Dedifferentiated amniotic fluid mesenchymal stem cell (primary cell): Measurements from ENCODE around the gene CLDN9.

Source experiments
- DNase-seq: peaks from one replicate; pipeline ENCODE4 v3.0.0-alpha.2; 2016; ENCODE audit errors: extremely low spot score

Gene CLDN9

GRCh38 chr16:2974319-2975056 lies 38.2 kb upstream of the CLDN9 start:
- DNase-seq = no peak

- no peak for DNase-seq
These were observed 37.4 kb upstream of the CLDN9 start for GRCh38 chr16:2975161-2975795.

DNA sequence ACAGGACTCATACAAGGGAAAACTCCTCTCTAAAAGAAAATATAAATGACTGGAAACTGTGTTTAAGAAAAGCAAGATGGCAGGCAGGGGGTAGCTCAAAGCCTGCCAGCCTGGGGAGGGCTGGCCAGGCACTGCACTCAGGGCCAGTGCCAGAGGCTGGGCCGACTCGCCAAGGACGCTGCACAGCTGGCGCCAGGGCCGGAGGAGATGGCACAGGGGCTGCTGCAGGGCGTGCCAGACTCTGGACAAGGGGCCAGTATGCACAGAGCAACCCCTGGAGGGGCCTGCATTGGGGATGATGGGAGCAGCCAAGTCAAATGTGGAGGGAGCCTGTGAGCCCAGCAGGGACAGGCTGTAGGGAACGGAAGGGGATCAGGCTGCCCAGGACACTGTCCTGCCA lies 36.5 kb upstream of the CLDN9 start:
- DNase-seq = no peak

DNA sequence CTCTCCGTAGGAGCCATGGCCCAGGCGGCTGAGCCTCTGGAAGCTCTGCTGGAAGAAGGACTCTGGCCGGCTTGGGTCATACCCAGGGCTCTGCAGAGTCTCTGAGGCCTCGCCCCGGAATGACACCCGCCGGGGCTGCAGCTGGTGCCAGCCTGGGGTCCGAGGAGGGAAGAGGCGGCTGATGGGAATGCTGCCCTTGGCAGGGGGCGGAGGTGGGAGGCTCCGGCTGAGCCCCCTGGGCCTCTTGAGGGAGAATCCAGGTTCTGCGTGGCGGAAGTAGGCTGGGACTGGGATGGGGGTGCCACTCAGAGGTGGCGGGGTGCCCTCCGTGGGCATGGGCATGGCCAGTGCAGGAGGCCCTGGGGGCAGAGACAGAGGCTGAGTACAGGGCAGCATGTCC lies 36.0 kb upstream of the CLDN9 start:
- DNase-seq = no peak

DNA sequence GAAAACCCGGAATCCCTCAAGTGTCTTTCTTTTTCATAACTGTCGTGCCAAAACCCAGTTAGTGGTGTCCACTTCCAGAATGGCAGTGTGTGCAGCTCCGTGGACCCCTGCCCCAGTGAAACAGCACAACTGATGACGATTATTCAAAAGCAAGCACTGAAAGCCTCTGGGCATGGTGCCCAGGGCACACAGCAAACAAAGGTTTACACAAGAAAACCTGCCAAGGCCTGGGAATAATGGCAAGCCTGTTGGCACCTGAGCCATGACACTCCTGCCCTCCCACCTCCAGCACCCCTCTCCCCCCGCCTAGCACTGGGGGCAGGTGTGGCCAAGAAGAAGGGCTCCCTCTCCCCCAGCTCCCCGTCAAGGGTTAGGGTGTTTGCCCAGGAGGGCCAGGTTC lies 35.3 kb upstream of the CLDN9 start:
- DNase-seq = no peak

- no peak for DNase-seq
These were observed 33.0 kb upstream of the CLDN9 start for GRCh38 chr16:2979669-2980226.

- DNase-seq = peak; percentile 76
These were observed 32.2 kb upstream of the CLDN9 start, which contains the start of gene PKMYT1 for GRCh38 chr16:2980227-2981176. Gene PKMYT1 (minus strand): TSS chr16:2980446. CDS start chr16:2979657, 789 bp downstream.

DNA sequence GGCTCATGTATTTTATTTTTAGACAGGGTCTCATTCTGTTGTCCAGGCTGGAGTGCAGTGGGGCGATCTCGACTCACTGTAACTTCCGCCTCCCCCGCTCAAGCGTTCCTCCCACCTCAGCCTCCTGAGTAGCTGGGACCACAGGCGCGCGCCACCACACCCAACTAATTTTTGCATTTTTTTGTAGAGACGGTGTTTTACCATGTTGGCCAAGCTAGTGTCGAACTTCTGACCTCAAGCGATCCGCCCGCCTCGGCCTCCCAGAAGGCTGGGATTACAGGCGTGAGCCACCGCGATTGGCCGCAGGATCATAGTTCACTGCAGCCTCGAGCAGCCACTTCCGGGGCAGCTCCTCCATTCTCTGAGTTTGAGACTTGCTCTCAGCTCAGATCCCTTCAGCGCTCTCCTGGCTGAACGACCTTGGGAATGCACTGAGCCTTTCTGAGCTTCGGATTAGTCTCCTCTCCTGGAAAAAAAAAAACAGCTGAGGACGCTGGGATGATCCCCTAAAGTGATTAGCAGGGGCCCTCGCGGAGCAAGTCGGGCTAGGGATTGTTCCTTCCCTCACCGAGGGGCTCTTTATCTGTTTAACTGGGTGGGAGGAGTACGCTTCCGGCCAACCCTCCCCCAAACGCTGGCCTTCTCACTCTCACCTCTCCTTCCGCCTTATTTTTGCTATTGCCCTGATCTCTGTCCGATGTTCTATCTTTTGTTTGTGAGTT lies 31.4 kb upstream of the CLDN9 start:
- no peak for DNase-seq

GRCh38 chr16:2981899-2982250 lies 30.8 kb upstream of the CLDN9 start:
- no peak for DNase-seq

- DNase-seq = no peak
These were observed 30.3 kb upstream of the CLDN9 start for GRCh38 chr16:2982402-2982801.

- peak; percentile 77 for DNase-seq
These were observed 29.0 kb upstream of the CLDN9 start for GRCh38 chr16:2983706-2984136.

- no peak for DNase-seq
These were observed 27.3 kb upstream of the CLDN9 start for GRCh38 chr16:2985462-2985861.

DNA sequence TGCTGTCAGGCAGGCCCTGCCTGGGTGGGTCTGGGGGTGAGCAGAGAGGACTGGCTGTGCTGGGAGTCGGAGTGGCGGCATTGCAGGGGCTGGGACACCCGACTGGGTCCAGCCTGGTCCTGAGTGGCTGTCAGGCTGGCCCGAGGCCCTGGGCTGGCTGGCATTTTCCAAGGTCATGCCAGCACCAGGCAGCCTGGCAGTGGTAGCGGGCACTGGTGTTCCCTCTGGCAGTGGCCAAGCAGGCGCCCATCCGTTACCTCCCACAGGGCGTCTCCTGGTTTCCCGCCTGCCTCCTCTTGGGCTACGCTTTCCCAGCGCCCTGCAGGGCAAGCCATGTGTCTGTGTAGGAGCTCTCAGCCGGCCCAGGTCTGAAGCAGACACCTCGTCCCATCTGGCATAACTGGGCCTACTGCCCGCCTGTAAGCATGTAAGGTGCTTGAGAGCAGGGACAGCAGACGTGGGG lies 26.8 kb upstream of the CLDN9 start:
- no peak for DNase-seq

- no peak for DNase-seq
These were observed 26.0 kb upstream of the CLDN9 start for GRCh38 chr16:2986623-2987188.

GRCh38 chr16:2987286-2987685 lies 25.4 kb upstream of the CLDN9 start:
- no peak for DNase-seq

GRCh38 chr16:2987833-2988232 lies 24.9 kb upstream of the CLDN9 start:
- no peak for DNase-seq

- DNase-seq = no peak
These were observed 24.1 kb upstream of the CLDN9 start for GRCh38 chr16:2988590-2989099.

- no peak for DNase-seq
These were observed 21.8 kb upstream of the CLDN9 start for GRCh38 chr16:2990891-2991290.

DNA sequence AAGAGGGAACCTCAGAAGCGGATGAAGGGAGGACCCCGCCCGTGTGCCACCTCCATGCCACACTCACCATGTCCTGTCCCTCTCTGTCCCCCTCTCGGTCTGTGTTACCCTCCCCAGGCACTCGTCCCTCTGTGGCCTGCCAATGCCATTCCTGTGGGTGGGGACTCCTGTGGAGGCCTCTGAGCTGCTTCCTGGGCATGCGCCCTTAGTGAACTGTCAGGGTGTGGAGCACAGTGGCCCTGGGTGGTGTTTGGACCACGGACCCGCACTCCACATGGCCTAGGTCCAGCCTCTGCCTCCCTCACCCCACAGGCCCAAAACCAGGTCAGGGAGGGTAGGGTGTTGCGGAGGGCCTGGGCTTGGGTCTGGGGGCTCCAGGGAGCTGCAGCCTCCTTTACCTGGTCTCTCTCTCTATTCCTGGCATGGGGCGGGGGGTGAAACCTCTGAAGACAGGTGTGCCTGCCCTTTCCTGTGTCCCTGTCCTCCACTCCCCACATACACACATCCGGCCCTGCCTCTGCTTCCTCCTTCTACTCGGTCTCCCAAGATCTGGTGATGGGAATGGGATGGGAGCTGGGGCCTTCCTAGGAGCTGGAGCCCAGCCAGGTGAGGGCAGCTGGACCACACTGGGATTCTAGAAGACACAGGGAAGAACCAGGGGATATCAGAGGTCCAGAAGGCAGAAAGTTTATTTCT lies 21.0 kb upstream of the CLDN9 start:
- DNase-seq = no peak
